NCI-H1092 treated with DMSO at 0.1 percent for 48 hours (cell line): ENCODE results near the gene HCFC1R1.

Experiments used
- DNase-seq: peaks from one replicate; lab custom pipeline; 2025; lab: John Stamatoyannopoulos, UW

HCFC1R1 gene

GRCh38 chr16:3035972-3036725 is 12.4 kb upstream of the HCFC1R1 start:
- no peak for DNase-seq

GRCh38 chr16:3035289-3035971 is 11.7 kb upstream of the HCFC1R1 start:
- DNase-seq: no peak

- DNase-seq: no peak
Measured at GRCh38 chr16:3032624-3033023, 8.9 kb upstream of the HCFC1R1 start.

GRCh38 chr16:3030222-3031212 is 6.8 kb upstream of the HCFC1R1 start:
- DNase-seq: no peak

- DNase-seq: no peak
Measured at GRCh38 chr16:3029491-3030221, 5.9 kb upstream of the HCFC1R1 start.

GRCh38 chr16:3028716-3029319 is 5.1 kb upstream of the HCFC1R1 start:
- no peak for DNase-seq

GRCh38 chr16:3027983-3028715 is 4.4 kb upstream of the HCFC1R1 start:
- DNase-seq: peak; percentile 75

GRCh38 chr16:3027489-3027795 is 3.7 kb upstream of the HCFC1R1 start:
- DNase-seq: no peak

GRCh38 chr16:3026609-3027488 is 3.1 kb upstream of the HCFC1R1 start:
- DNase-seq: no peak

GRCh38 chr16:3026003-3026378 is 2.2 kb upstream of the HCFC1R1 start:
- no peak for DNase-seq

GRCh38 chr16:3025032-3026002 is 1.6 kb upstream of the HCFC1R1 start:
- no peak for DNase-seq

GRCh38 chr16:3023415-3023668 is 400 bp downstream of the HCFC1R1 start:
- no peak for DNase-seq

- DNase-seq: no peak
Measured at GRCh38 chr16:3022684-3023414, 893 bp downstream of the HCFC1R1 start.

- no peak for DNase-seq
Measured at GRCh38 chr16:3022208-3022683, 1.5 kb downstream of the HCFC1R1 start.

- peak; percentile 16 for DNase-seq
Measured at GRCh38 chr16:3021449-3022207, 2.1 kb downstream of the HCFC1R1 start.

GRCh38 chr16:3020604-3021448 is 2.9 kb downstream of the HCFC1R1 start:
- DNase-seq: no peak
